GM21786 (cell line): ENCODE measurements around the gene GPR63.

ENCODE experiments used
- ATAC-seq: cut with Tn5 transposase; IDR thresholded peaks from one replicate; pipeline ENCODE4 v1.9.1; 2021; ENCODE audit not compliant: unreplicated experiment

GPR63 gene

GRCh38 chr6:96761794-96762193, 75.5 kb downstream of the GPR63 start:
- ATAC-seq, result no peak

DNA sequence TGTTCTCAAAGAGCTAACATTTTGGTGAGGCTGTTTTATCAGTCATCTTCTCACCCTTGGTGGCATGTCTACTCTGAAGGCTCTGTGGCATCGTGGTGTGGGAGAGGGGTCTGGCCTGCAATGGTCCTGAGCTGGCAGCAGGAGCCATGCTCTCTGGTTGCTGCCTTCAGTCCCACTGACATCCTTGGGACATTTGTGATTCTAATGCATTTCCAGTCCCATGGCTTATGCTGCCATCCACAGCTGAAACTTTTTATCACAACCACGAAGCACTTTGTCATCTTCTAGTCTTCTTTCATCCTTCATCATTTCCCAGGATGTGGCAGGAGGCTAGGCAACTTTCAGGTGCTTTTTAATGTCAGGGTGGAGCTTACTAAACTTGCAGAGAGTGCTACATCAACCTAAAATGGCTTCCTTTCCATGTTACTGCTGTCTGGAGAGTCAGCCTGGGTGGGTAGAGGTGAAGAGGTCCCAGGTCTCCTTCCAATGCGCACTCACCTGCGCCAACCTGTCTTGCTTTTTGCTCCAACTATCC, 77.1 kb downstream of the GPR63 start:
- no peak for ATAC-seq

DNA sequence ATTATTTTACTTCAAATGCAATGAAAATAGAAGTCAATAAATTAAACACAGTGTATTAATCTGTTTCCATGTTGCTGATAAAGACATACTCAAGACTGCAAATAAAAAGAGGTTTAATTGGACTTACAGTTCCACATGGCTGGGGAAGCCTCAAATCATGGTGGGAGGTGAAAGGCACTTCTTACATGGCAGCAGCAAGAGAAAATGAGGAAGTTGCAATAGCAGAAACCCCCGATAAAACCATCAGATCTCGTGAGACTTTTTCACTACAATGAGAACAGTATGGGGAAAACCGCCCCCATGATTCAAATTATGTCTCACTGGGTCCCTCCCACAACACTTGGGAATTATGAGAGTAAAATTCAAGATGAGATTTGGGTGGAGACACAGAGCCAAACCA, 82.2 kb downstream of the GPR63 start:
- ATAC-seq, result no peak

DNA sequence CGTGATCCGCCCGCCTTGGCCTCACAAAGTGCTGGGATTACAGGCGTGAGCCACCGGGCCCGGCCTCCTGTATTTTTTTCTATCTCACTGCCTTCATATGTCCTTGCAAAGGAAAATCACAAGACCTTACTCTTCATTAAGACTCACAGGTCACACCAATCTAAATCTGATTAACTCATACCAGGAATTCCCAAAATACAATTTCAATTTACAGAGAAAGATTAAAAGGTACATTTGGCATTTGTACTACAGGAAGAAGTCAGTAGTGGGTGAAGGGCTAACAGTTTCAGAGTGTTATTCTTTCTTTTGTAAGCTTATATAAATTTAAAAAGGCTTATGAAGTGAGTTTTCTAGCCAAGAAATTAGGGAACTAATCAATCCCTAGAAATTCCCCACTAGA, 87.4 kb downstream of the GPR63 start:
- no peak for ATAC-seq
